GM23338 (cell line): ENCODE results near the gene GSAP.

Experiments used
- EZH2 ChIP-seq: fragments of 200-600 bp; sonication (generic); IDR thresholded peaks from one replicate; pipeline ENCODE4 v1.8.0; 2017; ENCODE audit warnings: antibody characterized with exemption, mild to moderate bottlenecking, low read depth; ENCODE audit not compliant: unreplicated experiment
- EZH2phosphoT487 ChIP-seq: fragments of 200-600 bp; sonication (generic); IDR thresholded peaks from one replicate; pipeline ENCODE4 v1.8.1; 2018; ENCODE audit warnings: antibody characterized with exemption; ENCODE audit not compliant: unreplicated experiment
- NANOG ChIP-seq: IDR thresholded peaks from 2 replicates; pipeline ENCODE4 v1.6.1; 2016; ENCODE audit warnings: antibody characterized with exemption, borderline replicate concordance
- POLR2AphosphoS5 ChIP-seq: IDR thresholded peaks from 2 replicates; pipeline ENCODE4 v1.6.1; 2016; ENCODE audit warnings: antibody characterized with exemption, low read depth
- REST ChIP-seq: IDR thresholded peaks from one replicate; pipeline ENCODE4 v1.6.1; 2018; ENCODE audit warnings: antibody characterized with exemption; ENCODE audit not compliant: unreplicated experiment
- TF ChIP-seq, protein P1 (sequence below), 2 experiments: fragments of 200-600 bp in 1 of 2; sonication (generic) in 1 of 2; conservative IDR thresholded peaks; 2 replicates each; pipeline versions ENCODE4 v1.5.1 to v1.6.1; 2016 to 2017; ENCODE audit warnings: antibody characterized with exemption in 2 of 2, low read depth in 2 of 2, mild to moderate bottlenecking in 2 of 2, moderate library complexity in 1 of 2

- TF ChIP-seq POLR2AphosphoS5 (no peak), EZH2phosphoT487 (no peak), REST (no peak), EZH2 (no peak), NANOG (no peak)
- TF ChIP-seq, protein P1, sequence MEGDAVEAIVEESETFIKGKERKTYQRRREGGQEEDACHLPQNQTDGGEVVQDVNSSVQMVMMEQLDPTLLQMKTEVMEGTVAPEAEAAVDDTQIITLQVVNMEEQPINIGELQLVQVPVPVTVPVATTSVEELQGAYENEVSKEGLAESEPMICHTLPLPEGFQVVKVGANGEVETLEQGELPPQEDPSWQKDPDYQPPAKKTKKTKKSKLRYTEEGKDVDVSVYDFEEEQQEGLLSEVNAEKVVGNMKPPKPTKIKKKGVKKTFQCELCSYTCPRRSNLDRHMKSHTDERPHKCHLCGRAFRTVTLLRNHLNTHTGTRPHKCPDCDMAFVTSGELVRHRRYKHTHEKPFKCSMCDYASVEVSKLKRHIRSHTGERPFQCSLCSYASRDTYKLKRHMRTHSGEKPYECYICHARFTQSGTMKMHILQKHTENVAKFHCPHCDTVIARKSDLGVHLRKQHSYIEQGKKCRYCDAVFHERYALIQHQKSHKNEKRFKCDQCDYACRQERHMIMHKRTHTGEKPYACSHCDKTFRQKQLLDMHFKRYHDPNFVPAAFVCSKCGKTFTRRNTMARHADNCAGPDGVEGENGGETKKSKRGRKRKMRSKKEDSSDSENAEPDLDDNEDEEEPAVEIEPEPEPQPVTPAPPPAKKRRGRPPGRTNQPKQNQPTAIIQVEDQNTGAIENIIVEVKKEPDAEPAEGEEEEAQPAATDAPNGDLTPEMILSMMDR (conservative IDR thresholded peaks at IDR 0.05; ENCODE audit: low read depth in 2 of 2), result no peak
Observed at GRCh38 chr7:77457779-77458178, 41.6 kb upstream of the GSAP start.
